ENCODE data around the gene PARM1.
A peak's percentile ranks its signal among the peaks of the same experiment; 100 is the strongest.

Gene PARM1

DNA sequence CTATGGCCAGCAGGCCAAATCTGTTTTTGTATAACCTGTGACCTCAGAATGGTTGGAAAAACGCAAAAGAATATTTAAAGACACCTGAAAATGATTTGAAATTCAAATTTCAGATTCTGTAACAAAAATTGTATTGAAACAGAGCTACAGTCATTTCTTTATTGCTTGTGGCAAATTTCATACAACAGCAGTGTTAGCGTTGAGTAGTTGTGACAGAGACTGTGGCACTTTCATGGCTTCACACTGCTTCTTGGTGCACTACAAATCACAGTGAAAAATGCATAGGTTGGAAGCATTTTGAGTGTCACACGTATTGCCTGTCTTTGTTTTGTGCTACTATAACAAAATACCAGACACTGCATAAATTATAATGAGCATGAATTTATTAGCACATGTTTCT, 12.2 kb upstream of the PARM1 start:
- H3K27ac ChIP-seq (ENCODE audit: low read length), result no peak overlapping the region
- H3K36me3 ChIP-seq (ENCODE audit: insufficient read depth, low read depth, low read length), result no peaks in the 10 kb centered on the region
- no peak overlapping the region for H3K9ac ChIP-seq (ENCODE audit: low read depth, low read length)
- H3K27me3 ChIP-seq (ENCODE audit: insufficient read depth, low read length), result no peaks in the 10 kb centered on the region
- peaks cover 3% of the 10 kb centered on the region for H3K4me1 ChIP-seq (ENCODE audit: insufficient read depth, low read length)
- no peaks in the 10 kb centered on the region for H3K9me3 ChIP-seq (ENCODE audit: insufficient read depth, low read depth, low read length)
- H3K4me3 ChIP-seq (ENCODE audit: low read length), result no peak overlapping the region

- H3K9ac ChIP-seq (ENCODE audit: low read depth, low read length), result no peak overlapping the region
- peaks cover 8% of the 10 kb centered on the region for H3K4me1 ChIP-seq (ENCODE audit: insufficient read depth, low read length)
- H3K27me3 ChIP-seq (ENCODE audit: insufficient read depth, low read length), result no peaks in the 10 kb centered on the region
- H3K36me3 ChIP-seq (ENCODE audit: insufficient read depth, low read depth, low read length), result no peaks in the 10 kb centered on the region
- H3K4me3 ChIP-seq (ENCODE audit: low read length), result no peak overlapping the region
- no peaks in the 10 kb centered on the region for H3K9me3 ChIP-seq (ENCODE audit: insufficient read depth, low read depth, low read length)
- no peak overlapping the region for H3K27ac ChIP-seq (ENCODE audit: low read length)
Measured at GRCh38 chr4:74921490-74921889, 11.4 kb upstream of the PARM1 start.

DNA sequence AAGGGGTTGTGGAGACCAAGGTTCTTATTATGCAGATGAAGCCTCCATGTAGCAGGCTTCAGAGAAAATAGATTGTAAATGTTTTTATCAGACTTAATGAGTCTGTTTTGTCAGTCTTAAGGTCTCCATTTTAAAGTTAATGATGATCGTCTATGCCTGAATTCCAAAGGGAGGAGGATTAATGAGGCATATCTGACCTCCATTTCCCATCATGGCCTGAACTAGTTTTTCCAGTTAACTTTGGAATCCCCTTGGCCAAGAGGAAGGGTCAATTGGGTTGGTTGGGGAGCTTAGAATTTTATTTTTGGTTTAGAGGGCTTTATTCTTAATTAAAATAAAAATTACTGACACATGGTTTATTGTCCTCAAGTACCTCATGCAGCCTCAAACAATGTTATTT, 6.9 kb upstream of the PARM1 start:
- Histone ChIP-seq H3K27me3 (ENCODE audit: insufficient read depth, low read length) (no peaks in the 10 kb centered on the region), H3K36me3 (ENCODE audit: insufficient read depth, low read depth, low read length) (no peaks in the 10 kb centered on the region), H3K9ac (ENCODE audit: low read depth, low read length) (no peak overlapping the region), H3K9me3 (ENCODE audit: insufficient read depth, low read depth, low read length) (no peaks in the 10 kb centered on the region), H3K4me3 (ENCODE audit: low read length) (no peak overlapping the region), H3K27ac (ENCODE audit: low read length) (no peak overlapping the region), H3K4me1 (ENCODE audit: insufficient read depth, low read length) (peaks cover 20% of the 10 kb centered on the region)

DNA sequence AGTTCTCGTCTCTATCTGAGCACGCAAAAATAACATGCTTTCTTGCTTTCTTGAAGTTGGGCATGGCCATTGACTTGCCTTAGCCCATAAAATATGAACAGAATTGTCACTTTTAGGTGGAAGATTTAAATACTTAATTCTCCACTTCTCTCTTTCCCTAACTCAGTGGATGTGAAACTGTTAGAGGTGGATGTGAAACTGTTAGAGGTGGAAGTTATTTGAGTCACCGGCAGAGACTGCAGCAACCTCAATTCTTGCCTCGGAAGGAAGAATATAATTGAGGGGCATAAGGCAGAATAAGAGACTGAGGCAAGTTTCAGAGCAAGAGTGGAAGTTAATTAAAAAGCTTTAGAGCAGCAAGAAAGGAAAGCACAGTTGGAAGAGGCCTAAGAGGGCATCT, 2.8 kb upstream of the PARM1 start:
- Histone ChIP-seq H3K4me1 (ENCODE audit: insufficient read depth, low read length) (peaks cover 26% of the 10 kb centered on the region), H3K9me3 (ENCODE audit: insufficient read depth, low read depth, low read length) (no peaks in the 10 kb centered on the region), H3K27ac (ENCODE audit: low read length) (no peak overlapping the region), H3K9ac (ENCODE audit: low read depth, low read length) (no peak overlapping the region), H3K36me3 (ENCODE audit: insufficient read depth, low read depth, low read length) (no peaks in the 10 kb centered on the region), H3K27me3 (ENCODE audit: insufficient read depth, low read length) (peaks cover 22% of the 10 kb centered on the region), H3K4me3 (ENCODE audit: low read length) (no peak overlapping the region)

DNA sequence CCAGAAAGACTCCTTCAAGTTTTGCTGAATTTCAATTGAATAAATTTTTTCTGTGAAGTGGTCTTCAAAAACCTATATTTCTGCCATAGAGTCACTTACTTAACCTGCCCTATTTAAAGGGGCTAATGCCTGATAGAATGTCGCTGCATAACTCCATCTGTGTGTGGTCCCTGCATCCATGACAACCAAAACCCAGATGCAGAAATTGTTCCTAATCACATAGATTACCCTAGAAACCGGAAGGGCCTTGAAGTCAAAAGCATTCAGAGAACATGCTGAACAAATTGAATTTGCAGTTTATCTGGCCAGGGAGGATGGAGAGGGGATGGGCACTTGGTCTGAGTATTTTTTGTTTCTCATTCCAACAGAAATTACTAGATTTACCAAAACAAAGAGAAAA, 1.5 kb upstream of the PARM1 start:
- Histone ChIP-seq H3K27me3 (ENCODE audit: insufficient read depth, low read length) (peaks cover 33% of the 10 kb centered on the region), H3K9me3 (ENCODE audit: insufficient read depth, low read depth, low read length) (no peaks in the 10 kb centered on the region), H3K27ac (ENCODE audit: low read length) (no peak overlapping the region), H3K4me3 (ENCODE audit: low read length) (no peak overlapping the region), H3K36me3 (ENCODE audit: insufficient read depth, low read depth, low read length) (no peaks in the 10 kb centered on the region), H3K9ac (ENCODE audit: low read depth, low read length) (no peak overlapping the region), H3K4me1 (ENCODE audit: insufficient read depth, low read length) (peaks cover 18% of the 10 kb centered on the region)

DNA sequence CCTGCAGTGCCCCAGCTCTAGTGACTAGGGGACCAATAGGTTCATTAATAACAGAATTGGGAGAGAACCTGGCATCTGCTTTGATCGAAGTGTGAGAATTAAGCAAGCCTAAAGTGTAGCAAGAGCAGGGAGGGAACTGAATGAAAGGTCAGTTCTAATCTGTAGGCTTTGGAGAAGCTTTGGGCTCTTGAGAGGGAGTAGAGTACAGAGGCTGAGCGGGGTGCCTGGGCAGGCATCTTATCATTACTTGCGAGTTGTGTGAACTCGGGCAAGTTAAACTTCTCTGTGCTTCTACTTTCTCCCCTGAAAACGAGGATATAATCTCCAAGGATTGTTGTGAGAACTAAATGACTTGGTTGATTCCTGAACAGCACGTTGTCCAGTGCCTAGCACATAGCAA, 906 bp upstream of the PARM1 start:
- no peak overlapping the region for H3K4me3 ChIP-seq (ENCODE audit: low read length)
- peaks cover 33% of the 10 kb centered on the region for H3K27me3 ChIP-seq (ENCODE audit: insufficient read depth, low read length)
- H3K4me1 ChIP-seq (ENCODE audit: insufficient read depth, low read length), result peaks cover 18% of the 10 kb centered on the region
- no peaks in the 10 kb centered on the region for H3K9me3 ChIP-seq (ENCODE audit: insufficient read depth, low read depth, low read length)
- H3K27ac ChIP-seq (ENCODE audit: low read length), result no peak overlapping the region
- no peak overlapping the region for H3K9ac ChIP-seq (ENCODE audit: low read depth, low read length)
- H3K36me3 ChIP-seq (ENCODE audit: insufficient read depth, low read depth, low read length), result no peaks in the 10 kb centered on the region

GRCh38 chr4:74933562-74934015, 673 bp downstream of the PARM1 start:
- Histone ChIP-seq H3K36me3 (ENCODE audit: insufficient read depth, low read depth, low read length) (no peaks in the 10 kb centered on the region), H3K4me3 (ENCODE audit: low read length) (peak overlapping the region; percentile 81), H3K9me3 (ENCODE audit: insufficient read depth, low read depth, low read length) (no peaks in the 10 kb centered on the region), H3K27me3 (ENCODE audit: insufficient read depth, low read length) (peaks cover 33% of the 10 kb centered on the region), H3K27ac (ENCODE audit: low read length) (no peak overlapping the region), H3K9ac (ENCODE audit: low read depth, low read length) (peak overlapping the region; percentile 68; the same call in 1 of the 2 replicates), H3K4me1 (ENCODE audit: insufficient read depth, low read length) (peaks cover 18% of the 10 kb centered on the region)

GRCh38 chr4:74934016-74934831, 1.3 kb downstream of the PARM1 start:
- Histone ChIP-seq H3K9ac (ENCODE audit: low read depth, low read length) (peak overlapping the region; percentile 68; the same call in 1 of the 2 replicates), H3K9me3 (ENCODE audit: insufficient read depth, low read depth, low read length) (no peaks in the 10 kb centered on the region), H3K36me3 (ENCODE audit: insufficient read depth, low read depth, low read length) (no peaks in the 10 kb centered on the region), H3K4me3 (ENCODE audit: low read length) (peak overlapping the region; percentile 81), H3K4me1 (ENCODE audit: insufficient read depth, low read length) (peaks cover 18% of the 10 kb centered on the region), H3K27me3 (ENCODE audit: insufficient read depth, low read length) (peaks cover 33% of the 10 kb centered on the region), H3K27ac (ENCODE audit: low read length) (no peak overlapping the region)

DNA sequence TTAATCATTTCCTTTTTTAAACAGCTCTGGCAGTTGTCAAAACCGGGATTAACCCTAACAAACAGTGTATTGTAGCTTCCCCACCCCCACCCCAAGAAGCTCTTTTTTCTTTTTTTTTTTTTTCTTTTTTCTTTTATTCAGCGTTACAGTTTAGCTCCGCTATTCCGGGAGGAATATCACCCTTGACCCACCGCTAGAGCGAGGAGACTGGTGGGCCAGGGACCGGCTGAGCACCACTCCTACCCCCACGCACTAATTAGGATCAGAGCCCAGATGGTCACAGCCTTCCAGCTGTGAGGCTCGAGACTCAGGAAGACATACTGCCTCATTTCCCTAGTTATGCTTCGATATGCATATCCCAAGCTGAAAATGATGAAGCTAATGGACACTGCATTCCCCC, 2.0 kb downstream of the PARM1 start:
- Histone ChIP-seq H3K9ac (ENCODE audit: low read depth, low read length) (no peak overlapping the region), H3K27me3 (ENCODE audit: insufficient read depth, low read length) (peaks cover 33% of the 10 kb centered on the region), H3K27ac (ENCODE audit: low read length) (no peak overlapping the region), H3K4me1 (ENCODE audit: insufficient read depth, low read length) (peaks cover 12% of the 10 kb centered on the region), H3K36me3 (ENCODE audit: insufficient read depth, low read depth, low read length) (no peaks in the 10 kb centered on the region), H3K4me3 (ENCODE audit: low read length) (peak overlapping the region; percentile 81), H3K9me3 (ENCODE audit: insufficient read depth, low read depth, low read length) (no peaks in the 10 kb centered on the region)

DNA sequence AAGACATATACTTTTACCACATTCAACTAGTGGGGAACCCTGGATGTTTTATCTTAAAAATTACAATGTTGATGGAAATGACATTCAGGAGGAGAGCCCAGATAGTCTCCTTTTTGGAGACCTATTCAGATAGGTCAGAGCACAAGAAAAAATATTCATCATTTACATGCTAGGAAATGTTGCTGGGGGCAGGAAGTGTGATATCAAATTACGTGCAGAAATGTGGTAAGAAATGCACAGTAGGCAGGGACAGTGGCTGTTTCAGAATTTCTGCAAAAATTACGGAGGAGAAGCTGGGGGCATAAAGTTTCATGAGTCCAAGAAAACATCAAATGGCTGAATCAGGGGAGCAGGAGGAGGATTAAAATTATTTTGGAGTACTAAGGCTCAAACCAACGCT, 8.2 kb downstream of the PARM1 start:
- Histone ChIP-seq H3K27ac (ENCODE audit: low read length) (no peak overlapping the region), H3K9me3 (ENCODE audit: insufficient read depth, low read depth, low read length) (no peaks in the 10 kb centered on the region), H3K9ac (ENCODE audit: low read depth, low read length) (no peak overlapping the region), H3K36me3 (ENCODE audit: insufficient read depth, low read depth, low read length) (no peaks in the 10 kb centered on the region), H3K27me3 (ENCODE audit: insufficient read depth, low read length) (peaks cover 1% of the 10 kb centered on the region), H3K4me3 (ENCODE audit: low read length) (no peak overlapping the region), H3K4me1 (ENCODE audit: insufficient read depth, low read length) (peaks cover 10% of the 10 kb centered on the region)

DNA sequence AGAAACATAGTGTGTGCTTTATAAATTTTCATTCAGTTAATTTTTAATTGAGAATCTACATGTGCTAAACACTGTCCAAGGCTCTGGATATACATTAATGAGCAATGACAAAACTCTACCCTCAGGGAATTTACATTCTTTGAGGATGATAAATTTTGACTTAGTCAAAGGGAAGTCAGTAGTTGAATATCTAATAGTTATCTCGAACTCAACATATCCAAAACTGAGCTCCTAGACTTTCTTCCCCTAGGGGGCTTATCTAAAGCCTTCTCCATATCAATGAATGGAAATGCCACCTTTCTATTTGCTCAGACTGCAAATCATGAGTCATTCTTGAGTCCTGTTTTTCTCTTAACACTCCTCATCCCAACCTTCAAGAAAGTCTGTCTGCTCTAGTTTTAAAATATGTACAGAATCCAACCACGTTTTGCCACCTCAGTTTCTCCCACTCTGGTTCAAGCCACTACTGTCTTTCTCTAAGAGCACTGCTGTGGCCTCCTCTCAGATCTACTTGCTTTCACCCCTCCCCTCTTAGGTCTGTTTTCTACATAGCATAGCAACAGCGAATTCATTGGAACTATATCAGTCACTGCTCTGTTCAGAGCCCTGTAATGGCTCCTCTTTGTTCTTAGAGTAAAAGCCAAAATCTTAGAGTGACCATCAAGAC, 9.5 kb downstream of the PARM1 start:
- H3K9me3 ChIP-seq (ENCODE audit: insufficient read depth, low read depth, low read length), result no peaks in the 10 kb centered on the region
- H3K4me3 ChIP-seq (ENCODE audit: low read length), result no peak overlapping the region
- H3K9ac ChIP-seq (ENCODE audit: low read depth, low read length), result no peak overlapping the region
- no peak overlapping the region for H3K27ac ChIP-seq (ENCODE audit: low read length)
- no peaks in the 10 kb centered on the region for H3K27me3 ChIP-seq (ENCODE audit: insufficient read depth, low read length)
- H3K36me3 ChIP-seq (ENCODE audit: insufficient read depth, low read depth, low read length), result no peaks in the 10 kb centered on the region
- peaks cover 10% of the 10 kb centered on the region for H3K4me1 ChIP-seq (ENCODE audit: insufficient read depth, low read length)

DNA sequence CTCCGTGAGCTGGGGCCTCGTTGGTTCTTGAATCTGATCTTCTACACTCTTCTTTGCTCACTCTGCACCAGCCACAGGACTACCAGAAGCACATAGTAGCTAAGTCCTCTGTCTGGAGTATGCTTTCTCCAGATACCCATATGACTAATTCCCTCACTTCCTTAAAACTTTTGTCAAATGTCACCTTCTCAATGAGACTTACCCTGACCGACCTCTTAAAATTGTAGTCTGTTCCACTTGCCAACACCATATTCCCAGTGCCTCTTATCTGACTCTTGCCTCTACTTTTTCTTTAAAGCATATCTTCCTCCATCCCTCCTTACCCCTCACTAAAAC, 10.0 kb downstream of the PARM1 start:
- H3K9ac ChIP-seq (ENCODE audit: low read depth, low read length), result no peak overlapping the region
- no peaks in the 10 kb centered on the region for H3K36me3 ChIP-seq (ENCODE audit: insufficient read depth, low read depth, low read length)
- peaks cover 10% of the 10 kb centered on the region for H3K4me1 ChIP-seq (ENCODE audit: insufficient read depth, low read length)
- no peak overlapping the region for H3K4me3 ChIP-seq (ENCODE audit: low read length)
- H3K9me3 ChIP-seq (ENCODE audit: insufficient read depth, low read depth, low read length), result no peaks in the 10 kb centered on the region
- no peak overlapping the region for H3K27ac ChIP-seq (ENCODE audit: low read length)
- H3K27me3 ChIP-seq (ENCODE audit: insufficient read depth, low read length), result no peaks in the 10 kb centered on the region

Data from iPS-20b (cell line).